ENCODE results near the gene SPAG9. TPM values are rescaled to one million over a fixed set of nuclear protein-coding genes. Genes with fewer than 3 reads are reported as not detected.

SPAG9 gene
- total and polyA plus RNA-seq, 12 donors, result 20.7 to 65.8 (median 51.6) TPM

DNA sequence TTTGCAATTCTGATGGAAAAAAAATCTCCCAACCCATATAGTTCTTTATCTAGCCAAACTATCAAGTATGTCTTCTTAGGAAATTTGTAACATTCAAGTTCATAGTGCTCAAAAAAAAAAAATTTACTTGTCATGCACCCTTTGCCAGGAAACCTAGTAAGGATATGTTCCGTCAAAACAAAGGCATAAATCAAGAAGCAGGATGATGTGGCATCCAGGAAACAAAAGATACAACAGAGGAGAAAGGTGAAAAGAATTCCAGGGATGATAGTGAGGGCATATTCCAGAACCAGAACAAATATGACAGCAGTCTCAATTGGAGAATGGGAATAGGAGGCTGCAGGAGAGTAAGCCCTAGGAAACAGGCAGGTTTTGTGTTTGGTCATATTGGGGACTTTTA lies 104.6 kb downstream of the SPAG9 start:
- DNase-seq, result no peak
- WGBS, 2 donors, result 80 to 84% methylated on average over 1 of the region's 1 CpG
- TF ChIP-seq, protein P1, sequence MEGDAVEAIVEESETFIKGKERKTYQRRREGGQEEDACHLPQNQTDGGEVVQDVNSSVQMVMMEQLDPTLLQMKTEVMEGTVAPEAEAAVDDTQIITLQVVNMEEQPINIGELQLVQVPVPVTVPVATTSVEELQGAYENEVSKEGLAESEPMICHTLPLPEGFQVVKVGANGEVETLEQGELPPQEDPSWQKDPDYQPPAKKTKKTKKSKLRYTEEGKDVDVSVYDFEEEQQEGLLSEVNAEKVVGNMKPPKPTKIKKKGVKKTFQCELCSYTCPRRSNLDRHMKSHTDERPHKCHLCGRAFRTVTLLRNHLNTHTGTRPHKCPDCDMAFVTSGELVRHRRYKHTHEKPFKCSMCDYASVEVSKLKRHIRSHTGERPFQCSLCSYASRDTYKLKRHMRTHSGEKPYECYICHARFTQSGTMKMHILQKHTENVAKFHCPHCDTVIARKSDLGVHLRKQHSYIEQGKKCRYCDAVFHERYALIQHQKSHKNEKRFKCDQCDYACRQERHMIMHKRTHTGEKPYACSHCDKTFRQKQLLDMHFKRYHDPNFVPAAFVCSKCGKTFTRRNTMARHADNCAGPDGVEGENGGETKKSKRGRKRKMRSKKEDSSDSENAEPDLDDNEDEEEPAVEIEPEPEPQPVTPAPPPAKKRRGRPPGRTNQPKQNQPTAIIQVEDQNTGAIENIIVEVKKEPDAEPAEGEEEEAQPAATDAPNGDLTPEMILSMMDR (IDR thresholded peaks at IDR 0.05), result no peak
- ATAC-seq, result no peak
- no peak overlapping the region for H3K4me3 ChIP-seq
- no peaks in the 10 kb centered on the region for H3K9me3 ChIP-seq
- peak overlapping the region in 1 of 10 donors; percentile 51 for H3K27ac ChIP-seq
- intact Hi-C loops (cut with DNase I), result loop anchor here in 1 of 10 donors (10.0 kb wide), 1 partner anchor 119 kb away; no protein-coding TSS in a partner anchor
- no peaks in the 10 kb centered on the region for H3K27me3 ChIP-seq
- H3K4me1 ChIP-seq, result peaks cover 0 to 9% (median 0%) of the 10 kb centered on the region in 9 donors
- peaks cover 0 to 99% (median 20%) of the 10 kb centered on the region in 9 donors for H3K36me3 ChIP-seq

DNA sequence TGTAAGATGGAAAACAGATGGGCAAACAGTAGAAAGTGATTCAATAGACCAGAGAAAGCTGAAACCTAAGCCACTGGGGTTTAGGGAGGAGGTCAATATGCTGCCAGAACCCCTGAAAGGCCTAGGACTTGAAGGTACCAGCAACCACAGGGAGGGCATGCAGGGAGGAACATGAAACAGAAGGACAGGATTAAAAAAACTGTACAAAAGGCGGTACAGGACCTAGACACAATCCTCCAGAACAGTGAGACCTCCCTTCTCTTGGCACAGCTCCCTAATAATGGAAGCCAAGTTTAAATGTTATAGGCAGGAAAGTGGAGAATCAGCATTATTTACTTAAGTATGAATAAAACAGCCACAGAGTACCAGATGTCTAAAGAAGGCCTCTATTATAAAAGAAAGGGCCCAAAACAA lies 105.5 kb downstream of the SPAG9 start:
- intact Hi-C loops (cut with DNase I), result loop anchor here in 1 of 10 donors (10.0 kb wide), 1 partner anchor 120 kb away; no protein-coding TSS in a partner anchor
- peak overlapping the region in 3 of 10 donors; percentile 5 to 51 (median 44) for H3K27ac ChIP-seq
- DNase-seq, result no peak
- no peaks in the 10 kb centered on the region for H3K9me3 ChIP-seq
- H3K36me3 ChIP-seq, result peaks cover 0 to 99% (median 20%) of the 10 kb centered on the region in 9 donors
- peak in 1 of 8 donors; percentile 33 for ATAC-seq
- TF ChIP-seq, protein P1 (IDR thresholded peaks at IDR 0.05), result no peak
- 37 to 47% methylated on average over 1 of the region's 1 CpG for WGBS, 2 donors
- H3K4me3 ChIP-seq, result no peak overlapping the region
- peaks cover 0 to 9% (median 0%) of the 10 kb centered on the region in 9 donors for H3K4me1 ChIP-seq
- H3K27me3 ChIP-seq, result no peaks in the 10 kb centered on the region

DNA sequence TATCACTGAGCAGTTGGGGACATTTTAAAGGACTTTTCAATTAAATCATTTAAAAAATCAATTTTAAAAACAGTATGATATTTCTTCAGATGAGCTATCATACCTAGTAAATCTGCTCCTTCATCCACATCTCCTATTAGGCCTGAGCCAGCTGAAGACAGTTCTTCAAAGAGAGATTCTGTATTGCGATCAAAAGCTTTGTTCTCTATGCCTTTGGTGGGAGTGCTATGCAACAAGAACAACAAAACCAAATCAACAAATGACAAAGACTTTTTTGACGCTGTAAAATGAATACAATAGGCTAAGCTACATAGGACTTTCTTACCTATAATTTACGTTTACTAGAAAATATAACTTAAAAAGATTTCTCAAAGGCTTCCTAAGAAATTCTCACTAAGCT lies 106.5 kb downstream of the SPAG9 start:
- H3K4me3 ChIP-seq, result no peak overlapping the region
- H3K4me1 ChIP-seq, result peaks cover 0 to 9% (median 0%) of the 10 kb centered on the region in 9 donors
- H3K27me3 ChIP-seq, result no peaks in the 10 kb centered on the region
- no peak for ATAC-seq
- H3K27ac ChIP-seq, result no peak overlapping the region
- DNase-seq, result no peak
- WGBS, 2 donors, result 94 to 98% methylated on average over 3 of the region's 3 CpGs
- TF ChIP-seq, protein P1 (IDR thresholded peaks at IDR 0.05), result no peak
- no peaks in the 10 kb centered on the region for H3K9me3 ChIP-seq
- intact Hi-C loops (cut with DNase I), result loop anchor here in 1 of 10 donors (10.0 kb wide), 1 partner anchor 121 kb away; no protein-coding TSS in a partner anchor
- peaks cover 0 to 99% (median 14%) of the 10 kb centered on the region in 9 donors for H3K36me3 ChIP-seq

DNA sequence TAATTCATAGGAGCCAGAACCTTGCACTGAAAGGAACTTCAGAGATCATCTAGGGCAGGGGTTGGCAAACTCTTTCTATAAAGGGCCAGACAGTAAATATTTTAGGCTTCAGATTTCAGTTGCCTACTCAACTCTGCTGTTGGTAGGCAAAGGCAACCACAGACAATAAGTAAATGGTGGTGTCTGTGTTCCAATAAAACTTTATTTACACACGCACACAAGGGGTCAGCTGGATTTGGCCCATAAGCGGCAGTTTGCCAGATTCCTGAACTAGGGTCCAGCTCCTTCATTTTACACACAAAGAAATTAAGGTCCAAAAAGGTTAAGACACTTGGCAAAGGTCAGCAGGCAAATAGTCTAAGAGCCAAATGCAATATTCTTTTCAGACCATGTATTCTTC lies 107.3 kb downstream of the SPAG9 start:
- Histone ChIP-seq H3K4me1 (peaks cover 0 to 9% (median 0%) of the 10 kb centered on the region in 9 donors), H3K9me3 (no peaks in the 10 kb centered on the region), H3K27me3 (no peaks in the 10 kb centered on the region), H3K36me3 (peaks cover 0 to 97% (median 11%) of the 10 kb centered on the region in 9 donors), H3K27ac (no peak overlapping the region), H3K4me3 (no peak overlapping the region)
- intact Hi-C loops (cut with DNase I), result loop anchor here in 1 of 10 donors (10.0 kb wide), 1 partner anchor 121 kb away; no protein-coding TSS in a partner anchor
- 99 to 100% methylated on average over 2 of the region's 2 CpGs for WGBS, 2 donors
- no peak for DNase-seq
- TF ChIP-seq, protein P1 (IDR thresholded peaks at IDR 0.05), result no peak
- no peak for ATAC-seq
